Epithelial cell of proximal tubule (primary cell): ENCODE measurements around the gene GGCT. TPM values are rescaled to one million over a fixed set of nuclear protein-coding genes. Genes with fewer than 3 reads are reported as not detected.

Source experiments
- DNase-seq: peaks from one replicate; pipeline ENCODE4 v3.0.0-alpha.2; 2011; ENCODE audit warnings: low read depth
- H3K4me3 ChIP-seq: 2 replicates; pipeline ENCODE4 v1.5.1; 2011; ENCODE audit warnings: low read depth, mild to moderate bottlenecking, low read length
- CTCF ChIP-seq: conservative IDR thresholded peaks from 2 replicates; pipeline ENCODE4 v1.5.1; 2012; ENCODE audit warnings: low read depth, mild to moderate bottlenecking, low read length
- total RNA-seq: library from RNA; depleted of rRNA; stranded (reverse); fragments of >200 nt; gene quantifications from 2 replicates; pipeline ENCODE4 v1.2.3, GENCODE V29; 2015

GGCT gene
- total RNA-seq, 1 donor from 2014 or later: 54.5 TPM

- no peak for DNase-seq
Measured at GRCh38 chr7:30472081-30472783, 32.4 kb downstream of the GGCT start.

GRCh38 chr7:30471205-30471604, 33.4 kb downstream of the GGCT start:
- TF ChIP-seq CTCF: no peak
- DNase-seq: no peak
- no peak overlapping the region for H3K4me3 ChIP-seq

More at GRCh38 chr7:30472081-30472783, 32.4 kb downstream of the GGCT start:
- no peak overlapping the region for H3K4me3 ChIP-seq
- TF ChIP-seq CTCF: no peak

GRCh38 chr7:30470771-30471170, 33.9 kb downstream of the GGCT start:
- no peak for DNase-seq
- TF ChIP-seq CTCF: no peak
- H3K4me3 ChIP-seq: no peak overlapping the region

- DNase-seq: no peak
- no peak overlapping the region for H3K4me3 ChIP-seq
- no peak for TF ChIP-seq CTCF
Measured at GRCh38 chr7:30470163-30470770, 34.4 kb downstream of the GGCT start.

- peak; percentile 63 for TF ChIP-seq CTCF
Measured at GRCh38 chr7:30469303-30469702, 35.3 kb downstream of the GGCT start.

GRCh38 chr7:30468791-30469190, 35.8 kb downstream of the GGCT start:
- DNase-seq: no peak
- H3K4me3 ChIP-seq: peak overlapping the region; percentile 19
- no peak for TF ChIP-seq CTCF

More at GRCh38 chr7:30469303-30469702, 35.3 kb downstream of the GGCT start:
- peak overlapping the region; percentile 19 for H3K4me3 ChIP-seq
- peak; percentile 85 for DNase-seq
